Rectal smooth muscle tissue (tissue), 1 donor: Measurements from ENCODE around the gene SLFN14.
"Not testable (repeated sequence)": the region's sequence is repeated elsewhere in the genome, so short reads cannot be mapped to it uniquely, and the experiment has no call there.

Experiments
- H3K27ac ChIP-seq: one replicate; pipeline ENCODE4 v1.7.0; 2013; ENCODE audit warnings: low read depth, low read length, inconsistent platforms
- H3K27me3 ChIP-seq: one replicate; pipeline ENCODE4 v1.7.0; 2013; ENCODE audit warnings: low read length; ENCODE audit not compliant: control insufficient read depth, insufficient read depth
- H3K36me3 ChIP-seq: one replicate; pipeline ENCODE4 v1.7.0; 2013; ENCODE audit warnings: low read length; ENCODE audit not compliant: control insufficient read depth, insufficient read depth
- H3K4me1 ChIP-seq: one replicate; pipeline ENCODE4 v1.7.0; 2013; ENCODE audit warnings: low read length; ENCODE audit not compliant: control insufficient read depth, insufficient read depth
- H3K4me3 ChIP-seq: one replicate; pipeline ENCODE4 v1.7.0; 2013; ENCODE audit warnings: low read length
- H3K9ac ChIP-seq: one replicate; pipeline ENCODE4 v1.7.0; 2013; ENCODE audit warnings: low read length

SLFN14 gene

DNA sequence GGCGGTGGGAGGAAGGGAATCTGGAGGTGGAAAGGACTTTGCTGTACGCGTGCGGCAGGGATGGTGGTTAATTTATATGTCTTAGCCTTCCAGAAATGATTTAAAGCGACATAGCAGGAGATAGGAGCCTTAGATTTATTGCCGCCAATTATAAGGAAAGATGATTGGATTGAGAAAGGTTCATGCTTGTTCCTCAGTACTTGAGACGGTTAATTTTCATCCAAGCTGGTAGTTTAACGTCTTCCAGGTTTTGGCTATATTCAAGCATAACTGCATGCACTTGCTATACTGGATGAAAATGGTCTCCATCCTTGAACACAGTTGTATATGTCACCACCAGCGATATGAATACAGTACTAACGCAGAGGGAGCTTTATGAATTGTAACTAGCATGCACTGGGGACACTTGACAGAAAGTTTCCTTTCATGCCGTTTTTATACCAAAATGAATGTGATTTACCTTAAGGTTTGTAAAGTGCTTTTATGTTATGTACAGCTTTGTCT lies 18.4 kb upstream of the SLFN14 start:
- peak overlapping the region; percentile 92 for H3K9ac ChIP-seq
- H3K36me3 ChIP-seq = no peaks in the 10 kb centered on the region
- peak overlapping the region; percentile 94 for H3K27ac ChIP-seq

GRCh38 chr17:35578197-35578928 lies 17.7 kb upstream of the SLFN14 start, which contains the start of gene PEX12:
PEX12 (minus strand) TSS chr17:35578571; CDS start chr17:35578021, 550 bp downstream.
- H3K27ac ChIP-seq = peak within 1 kb of the TSS; percentile 94
- peak within 1 kb of the TSS; percentile 97 for H3K4me3 ChIP-seq

More for the DNA sequence above, 18.4 kb upstream of the SLFN14 start:
- Histone ChIP-seq H3K4me3 (peak overlapping the region; percentile 97), H3K4me1 (peaks cover 11% of the 10 kb centered on the region), H3K27me3 (no peaks in the 10 kb centered on the region)

GRCh38 chr17:35577830-35578196 lies 17.2 kb upstream of the SLFN14 start:
- peak overlapping the region; percentile 94 for H3K27ac ChIP-seq
- H3K9ac ChIP-seq = peak overlapping the region; percentile 92
- H3K27me3 ChIP-seq = no peaks in the 10 kb centered on the region
- H3K36me3 ChIP-seq = no peaks in the 10 kb centered on the region
- peaks cover 11% of the 10 kb centered on the region for H3K4me1 ChIP-seq
- H3K4me3 ChIP-seq = peak overlapping the region; percentile 97

More at GRCh38 chr17:35578197-35578928, 17.7 kb upstream of the SLFN14 start, which contains the start of gene PEX12:
- Histone ChIP-seq H3K9ac (peak within 1 kb of the TSS; percentile 92), H3K4me1 (peaks cover 11% of the 10 kb centered on the region), H3K36me3 (no peaks in the 10 kb centered on the region), H3K27me3 (no peaks in the 10 kb centered on the region)

DNA sequence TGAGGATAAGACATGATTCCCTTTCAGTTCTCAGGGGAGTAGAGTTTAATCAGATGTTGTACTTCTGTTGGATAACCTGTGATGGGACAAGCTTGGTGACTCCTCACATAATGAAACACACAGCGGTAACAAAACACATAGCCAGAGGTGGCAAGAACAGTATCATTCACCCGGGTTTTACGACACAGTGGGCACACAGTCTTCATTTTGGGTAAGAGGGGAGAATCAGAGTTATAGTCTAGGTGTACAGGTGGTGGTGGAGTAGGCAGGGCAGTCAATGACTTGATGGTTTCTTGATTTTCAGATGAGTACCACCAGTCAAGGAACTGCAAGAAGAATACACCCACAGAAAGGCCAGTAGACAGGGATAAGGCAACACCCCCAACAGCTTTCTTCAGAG lies 15.1 kb upstream of the SLFN14 start:
- no peaks in the 10 kb centered on the region for H3K36me3 ChIP-seq
- no peak overlapping the region for H3K4me3 ChIP-seq
- H3K27ac ChIP-seq = no peak overlapping the region
- H3K4me1 ChIP-seq = peaks cover 11% of the 10 kb centered on the region
- H3K9ac ChIP-seq = no peak overlapping the region
- H3K27me3 ChIP-seq = no peaks in the 10 kb centered on the region

DNA sequence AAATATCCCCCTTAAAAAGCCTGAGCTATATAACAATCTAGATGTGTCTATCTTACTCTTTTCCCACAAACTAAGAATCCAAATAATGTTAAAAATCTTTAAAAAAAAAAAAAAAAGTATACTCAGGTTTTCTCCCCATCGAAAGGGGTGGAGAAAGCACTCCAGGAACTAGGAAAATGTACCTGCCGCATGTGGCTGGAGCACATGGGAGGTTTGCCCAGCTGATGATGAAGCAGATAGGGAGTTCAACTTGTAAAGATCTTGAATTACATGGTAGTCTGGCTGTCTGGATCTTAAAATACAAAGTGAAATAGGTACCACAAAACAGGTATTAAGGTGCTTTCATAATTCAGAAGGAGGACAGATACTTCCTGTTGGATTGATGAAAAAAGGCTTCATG lies 8.8 kb upstream of the SLFN14 start:
- Histone ChIP-seq H3K27me3 (no peaks in the 10 kb centered on the region), H3K27ac (no peak overlapping the region), H3K4me3 (peak overlapping the region; percentile 89), H3K4me1 (peaks cover 2% of the 10 kb centered on the region), H3K9ac (no peak overlapping the region), H3K36me3 (no peaks in the 10 kb centered on the region)

GRCh38 chr17:35568561-35568960 lies 7.9 kb upstream of the SLFN14 start:
- Histone ChIP-seq H3K36me3 (no peaks in the 10 kb centered on the region), H3K4me1 (peaks cover 2% of the 10 kb centered on the region), H3K27ac (peak overlapping the region; percentile 78), H3K27me3 (no peaks in the 10 kb centered on the region), H3K4me3 (peak overlapping the region; percentile 89), H3K9ac (peak overlapping the region; percentile 63)

DNA sequence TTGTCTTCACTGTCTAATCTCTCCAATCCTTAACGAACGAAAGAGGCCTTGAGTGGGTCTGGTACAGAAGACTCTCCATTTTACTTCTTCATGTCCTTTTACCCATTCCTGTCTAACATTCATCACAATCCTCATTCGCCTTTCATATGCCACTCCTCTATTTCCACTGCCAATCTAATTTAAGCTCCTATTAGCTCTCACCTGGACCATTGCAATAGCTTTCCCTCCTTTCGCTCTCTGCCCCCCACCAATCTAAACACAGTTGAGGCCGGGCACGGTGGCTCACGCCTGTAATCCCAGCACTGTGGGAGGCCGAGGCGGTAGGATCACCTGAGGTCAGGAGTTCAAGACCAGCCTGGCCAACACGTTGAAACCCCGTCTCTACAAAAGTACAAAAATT lies 6.3 kb upstream of the SLFN14 start:
- H3K9ac ChIP-seq = no peak overlapping the region
- H3K4me3 ChIP-seq = peak overlapping the region; percentile 7
- H3K27ac ChIP-seq = no peak overlapping the region
- H3K27me3 ChIP-seq = no peaks in the 10 kb centered on the region
- H3K36me3 ChIP-seq = no peaks in the 10 kb centered on the region
- peaks cover 2% of the 10 kb centered on the region for H3K4me1 ChIP-seq

DNA sequence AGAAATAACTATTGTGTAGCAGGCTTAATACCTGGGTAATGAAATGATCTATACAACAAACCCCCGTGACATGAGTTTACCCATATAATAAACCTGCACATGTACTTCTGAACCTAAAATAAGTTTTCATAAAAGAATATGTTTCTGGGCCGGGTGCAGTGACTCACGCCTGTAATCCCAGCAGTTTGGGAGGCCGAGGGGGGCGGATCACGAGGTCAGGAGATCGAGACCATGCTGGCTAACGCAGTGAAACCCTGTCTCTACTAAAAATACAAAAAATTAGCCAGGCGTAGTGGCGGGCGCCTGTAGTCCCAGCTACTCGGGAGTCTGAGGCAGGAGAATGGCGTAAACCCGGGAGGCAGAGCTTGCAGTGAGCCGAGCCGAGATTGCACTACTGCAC lies 2.6 kb upstream of the SLFN14 start:
- not testable (repeated sequence) for H3K4me1 ChIP-seq, H3K4me3 ChIP-seq, H3K27ac ChIP-seq, H3K36me3 ChIP-seq, H3K9ac ChIP-seq, H3K27me3 ChIP-seq

- H3K27ac ChIP-seq = no peak overlapping the region
Observed at GRCh38 chr17:35559495-35560210, 966 bp downstream of the SLFN14 start.

GRCh38 chr17:35557353-35557752 lies 3.3 kb downstream of the SLFN14 start:
- Histone ChIP-seq H3K9ac (no peak overlapping the region), H3K27me3 (peaks cover 2% of the 10 kb centered on the region), H3K4me3 (no peak overlapping the region), H3K36me3 (no peaks in the 10 kb centered on the region), H3K27ac (no peak overlapping the region), H3K4me1 (no peaks in the 10 kb centered on the region)

More at GRCh38 chr17:35559495-35560210, 966 bp downstream of the SLFN14 start:
- H3K27me3 ChIP-seq = peaks cover 2% of the 10 kb centered on the region
- H3K4me3 ChIP-seq = no peak overlapping the region
- H3K4me1 ChIP-seq = no peaks in the 10 kb centered on the region
- no peak overlapping the region for H3K9ac ChIP-seq
- no peaks in the 10 kb centered on the region for H3K36me3 ChIP-seq

- Histone ChIP-seq H3K9ac (no peak overlapping the region), H3K27me3 (peaks cover 2% of the 10 kb centered on the region), H3K36me3 (no peaks in the 10 kb centered on the region), H3K27ac (no peak overlapping the region), H3K4me1 (no peaks in the 10 kb centered on the region), H3K4me3 (no peak overlapping the region)
Observed at GRCh38 chr17:35555691-35556090, 4.9 kb downstream of the SLFN14 start.

DNA sequence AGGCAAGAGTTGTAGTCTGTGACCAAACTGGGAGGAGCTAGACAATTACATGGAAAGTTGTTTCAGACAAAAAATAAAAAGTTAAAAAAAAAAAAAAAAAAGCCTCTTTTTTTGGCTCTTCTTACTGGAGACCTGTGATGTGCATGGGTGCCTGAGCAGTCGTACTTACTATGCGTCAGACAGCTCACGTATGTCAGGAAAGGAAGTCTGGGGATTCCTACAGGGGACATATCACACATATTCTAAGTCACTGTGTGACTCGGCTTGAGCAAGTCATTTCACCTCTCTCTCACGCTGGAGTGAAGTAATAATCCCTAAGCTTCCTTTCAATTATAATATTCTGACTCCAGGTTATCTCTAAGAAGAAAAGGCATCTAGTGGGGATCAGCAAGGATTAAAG lies 6.0 kb downstream of the SLFN14 start:
- Histone ChIP-seq H3K27me3 (peaks cover 2% of the 10 kb centered on the region), H3K9ac (no peak overlapping the region), H3K27ac (no peak overlapping the region), H3K4me3 (no peak overlapping the region), H3K4me1 (no peaks in the 10 kb centered on the region), H3K36me3 (no peaks in the 10 kb centered on the region)
